ENCODE measurements around the gene ONECUT1. TPM values are rescaled to one million over a fixed set of nuclear protein-coding genes. Genes with fewer than 3 reads are reported as not detected.

Gene ONECUT1
- total RNA-seq, 1 experiment from 2014 or later = 1.3 TPM

GRCh38 chr15:52802110-52802509 lies 12.0 kb upstream of the ONECUT1 start (continued):
- TF ChIP-seq CTCF (IDR thresholded peaks at IDR 0.05 in 2 of 3, conservative IDR thresholded peaks at IDR 0.05 in 1 of 3; ENCODE audit: borderline replicate concordance in 1 of 3, insufficient read depth in 1 of 3, low read depth in 2 of 3, low read length in 2 of 3) (no peak), FOSL1 (IDR thresholded peaks at IDR 0.05; ENCODE audit: low read depth) (no peak), TCF7L2 (IDR thresholded peaks at IDR 0.05; ENCODE audit: borderline replicate concordance, extremely low read depth, insufficient read depth, insufficient read length) (no peak), EZH2phosphoT487 (IDR thresholded peaks at IDR 0.05; ENCODE audit: borderline replicate concordance) (no peak), EGR1 (IDR thresholded peaks at IDR 0.05; ENCODE audit: low read depth) (no peak), SRF (IDR thresholded peaks at IDR 0.05; ENCODE audit: low read depth) (no peak), ELF1 (IDR thresholded peaks at IDR 0.05; ENCODE audit: borderline replicate concordance, low read depth) (no peak), JUND (IDR thresholded peaks at IDR 0.05) (no peak)

- ATAC-seq = no peak
- no peak for DNase-seq (ENCODE audit: low read depth, low spot score)
- Histone ChIP-seq H3K4me2 (ENCODE audit: low read length) (no peak overlapping the region), H3K79me2 (ENCODE audit: insufficient read depth, low read length) (no peaks in the 10 kb centered on the region), H3K27ac (ENCODE audit: low read depth, low read length) (no peak overlapping the region), H2AFZ (ENCODE audit: low read depth, low read length, poor library complexity, severe bottlenecking) (no peak overlapping the region), H3K36me3 (ENCODE audit: control insufficient read depth in 1 of 2, insufficient read depth in 2 of 2, low read length in 2 of 2) (no peaks in the 10 kb centered on the region), H3K9me3 (ENCODE audit: control insufficient read depth in 1 of 2, insufficient read depth in 1 of 2, low read depth in 1 of 2, low read length in 2 of 2) (no peaks in the 10 kb centered on the region), H3K27me3 (ENCODE audit: insufficient read depth, low read length) (peaks cover 7% of the 10 kb centered on the region), H3K9me2 (ENCODE audit: insufficient read depth) (no peaks in the 10 kb centered on the region), H3K4me1 (ENCODE audit: control insufficient read depth in 1 of 2, insufficient read depth in 2 of 2, low read length in 2 of 2) (no peaks in the 10 kb centered on the region), H3K9ac (ENCODE audit: low read length) (no peak overlapping the region), H3K4me3 (replicated peaks in 1 of 2; ENCODE audit: low read depth in 1 of 2, low read length in 2 of 2) (no peak overlapping the region), H4K20me1 (ENCODE audit: insufficient read depth) (no peaks in the 10 kb centered on the region)
- BruUV-seq (replicated peaks) = no TSS peak
- CTCF ChIA-PET = no interaction called here
- POLR2A ChIA-PET = no interaction called here
- RAD21 ChIA-PET (ENCODE audit: low non-redundant PET in 1 of 2, low total read pairs in 2 of 2, uncharacterized antibody in 2 of 2, unreplicated experiment in 2 of 2) = no interaction called here
- TF ChIP-seq EZH2 (IDR thresholded peaks at IDR 0.05) (no peak), CEBPB (IDR thresholded peaks at IDR 0.05; ENCODE audit: low read depth) (no peak), ZBTB33 (IDR thresholded peaks at IDR 0.05; ENCODE audit: extremely low read depth, insufficient replicate concordance, low read length) (no peak), EGR1 (IDR thresholded peaks at IDR 0.05; ENCODE audit: low read depth) (no peak)
- intact Hi-C loops (cut with micrococcal nuclease) = no loop called here
These were observed 11.6 kb upstream of the ONECUT1 start for GRCh38 chr15:52801748-52802085.

All from HCT116 (cell line).